Measurements from ENCODE around the gene OR10A3.

The OR10A3 gene

GRCh38 chr11:7936615-7937014, 4.9 kb downstream of the OR10A3 start:
- DNase-seq (ENCODE audit: low spot score), result no peak

- DNase-seq (ENCODE audit: low spot score), result no peak
Measured at GRCh38 chr11:7931168-7931567, 10.3 kb downstream of the OR10A3 start, which contains the start of gene OR10A6. Gene OR10A6, minus strand, starts transcription at chr11:7931268. Its CDS starts 2,606 bp downstream, at chr11:7928662.

DNA sequence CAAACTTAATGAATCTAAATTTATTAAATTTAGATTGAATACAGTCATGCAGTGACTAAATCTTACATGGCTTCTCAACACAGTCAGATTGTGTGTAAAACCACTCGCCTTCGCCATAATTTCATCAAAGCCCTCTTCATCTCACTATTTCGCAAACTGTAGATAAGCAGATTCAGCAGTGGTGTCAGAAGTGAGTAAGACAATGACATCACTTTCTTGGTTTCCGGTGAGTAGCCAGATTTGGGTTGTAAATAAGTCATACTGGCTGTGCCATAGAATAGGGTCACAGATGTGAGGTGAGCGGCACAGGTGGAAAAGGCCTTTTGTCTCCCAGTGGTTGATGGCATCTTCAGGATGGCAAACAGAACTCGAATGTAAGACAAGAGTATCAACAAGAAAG, 13.9 kb downstream of the OR10A3 start:
- DNase-seq (ENCODE audit: low spot score), result no peak

DNA sequence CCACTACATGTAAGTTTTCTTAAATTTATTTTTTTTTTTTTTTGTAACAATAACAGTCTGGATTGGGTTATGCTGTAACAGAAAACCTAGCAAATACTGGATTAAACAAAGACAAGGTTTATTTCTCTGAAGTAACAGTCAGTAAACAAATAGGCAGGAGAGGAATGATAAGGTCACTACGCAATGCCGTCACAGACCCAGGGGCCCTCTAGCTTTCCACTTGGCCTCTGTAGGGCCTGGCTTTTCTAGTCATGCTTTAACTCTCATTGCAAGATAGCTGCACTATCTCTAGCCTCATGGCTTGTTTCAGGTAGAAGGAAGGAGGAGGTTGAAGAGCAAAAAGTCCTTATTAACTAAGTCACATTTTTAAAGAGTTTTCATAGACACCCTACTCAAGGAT, 17.0 kb downstream of the OR10A3 start:
- no peak for DNase-seq (ENCODE audit: low spot score)

GRCh38 chr11:7918141-7918540, 23.4 kb downstream of the OR10A3 start:
- no peak for DNase-seq (ENCODE audit: low spot score)

DNA sequence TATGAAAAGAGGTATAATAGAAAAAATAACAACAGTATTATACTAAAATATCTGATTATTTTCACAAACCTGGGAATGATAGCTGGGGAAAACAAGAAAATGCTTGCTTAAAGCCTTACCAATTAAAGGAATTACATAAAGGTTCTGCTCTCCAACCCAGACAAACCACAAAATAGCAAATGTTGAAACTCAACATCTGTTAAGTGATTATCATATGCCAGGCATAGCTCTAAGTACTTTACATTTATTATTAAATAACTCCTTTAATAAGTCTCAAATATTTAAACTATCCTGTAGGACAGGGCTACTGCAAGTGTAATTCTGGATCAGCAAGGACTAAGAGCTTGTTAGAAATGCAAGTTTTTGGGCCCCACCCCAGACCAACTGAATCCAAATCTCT, 30.5 kb downstream of the OR10A3 start:
- no peak for DNase-seq (ENCODE audit: low spot score)

DNA sequence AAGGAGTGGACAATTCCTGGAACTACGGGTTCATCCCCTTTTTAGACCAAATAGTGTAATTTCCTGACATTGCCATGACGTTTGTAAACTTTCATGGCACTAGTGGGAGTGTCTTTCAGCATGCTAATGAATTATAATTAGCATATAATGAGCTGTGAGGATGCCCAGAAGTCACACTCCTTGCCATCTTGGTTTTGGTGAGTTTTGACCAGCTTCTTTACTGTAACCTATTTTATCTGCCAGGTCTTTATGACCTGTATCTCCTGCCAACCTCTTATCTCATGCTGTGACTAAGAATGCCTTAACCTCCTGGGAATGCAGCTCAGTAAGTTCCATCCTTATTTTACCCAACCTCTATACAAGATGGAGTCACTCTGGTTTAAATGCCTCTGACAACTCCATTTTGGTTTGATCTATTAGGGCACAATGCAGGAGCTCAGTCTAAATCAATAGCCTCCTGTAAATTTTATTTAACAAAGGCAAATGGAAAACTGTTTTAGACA, 31.2 kb downstream of the OR10A3 start:
- no peak for DNase-seq (ENCODE audit: low spot score)

DNA sequence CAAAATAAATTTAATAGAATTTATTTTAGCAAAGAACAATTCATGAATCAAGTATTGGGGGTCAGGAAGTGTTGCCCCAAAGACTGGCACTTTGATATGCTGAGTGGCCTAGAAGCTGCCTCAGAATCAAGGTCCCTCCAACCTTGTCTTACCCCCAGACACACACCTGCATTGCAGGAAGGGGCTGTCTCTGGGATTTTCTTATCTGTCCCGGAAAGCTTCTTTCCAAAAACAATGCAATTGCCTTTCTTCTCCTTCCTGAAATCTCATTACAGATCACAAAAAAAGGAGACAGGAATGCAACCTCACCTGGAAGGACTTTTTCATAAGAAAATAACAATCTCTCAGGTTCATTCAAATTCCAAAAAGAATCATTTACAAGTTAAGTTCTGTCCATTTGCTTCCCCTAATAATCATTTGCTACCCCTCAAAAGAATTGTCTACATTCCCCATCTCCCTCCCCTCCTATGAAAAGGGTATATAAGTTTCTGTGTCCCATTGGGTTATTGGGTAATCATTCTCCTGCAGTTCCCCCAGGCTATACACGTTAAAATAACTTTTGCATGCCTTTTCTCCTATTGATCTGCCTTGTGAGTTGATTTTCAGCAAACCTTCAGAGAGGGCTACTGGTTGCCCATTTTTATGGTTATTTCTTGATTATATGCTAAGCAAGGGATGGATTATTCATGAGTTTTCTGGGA, 31.8 kb downstream of the OR10A3 start:
- DNase-seq (ENCODE audit: low spot score), result no peak

GRCh38 chr11:7907121-7907520, 34.4 kb downstream of the OR10A3 start:
- no peak for DNase-seq (ENCODE audit: low spot score)

GRCh38 chr11:7906481-7906880, 35.0 kb downstream of the OR10A3 start:
- DNase-seq (ENCODE audit: low spot score), result no peak

DNA sequence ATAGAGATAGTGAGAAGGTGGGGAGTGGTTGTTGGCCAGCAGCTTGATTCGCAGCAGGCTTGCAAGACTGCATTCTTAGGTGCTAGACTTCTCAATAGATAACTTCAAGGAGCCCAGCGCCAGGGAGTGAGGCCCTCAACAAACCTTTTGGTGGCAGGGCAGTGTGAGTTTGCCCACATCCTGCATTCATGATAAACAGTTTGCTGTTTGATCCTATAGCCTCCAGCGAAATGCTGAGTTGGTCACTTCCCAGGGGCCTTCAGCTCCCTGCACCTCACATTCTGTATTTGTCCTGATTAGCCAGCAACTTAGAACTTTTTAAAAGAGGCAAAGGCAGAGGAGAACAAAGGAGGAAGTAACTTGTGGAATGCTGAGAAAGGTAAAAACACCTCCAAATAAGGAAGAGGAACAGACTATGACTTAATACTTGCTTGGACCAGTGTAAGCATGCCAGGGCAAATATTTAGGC, 35.5 kb downstream of the OR10A3 start:
- DNase-seq (ENCODE audit: low spot score), result no peak

- no peak for DNase-seq (ENCODE audit: low spot score)
Measured at GRCh38 chr11:7905549-7905948, 36.0 kb downstream of the OR10A3 start.

GRCh38 chr11:7904917-7905316, 36.6 kb downstream of the OR10A3 start:
- DNase-seq (ENCODE audit: low spot score), result no peak

- DNase-seq (ENCODE audit: low spot score), result no peak
Measured at GRCh38 chr11:7903940-7904339, 37.6 kb downstream of the OR10A3 start.

- DNase-seq (ENCODE audit: low spot score), result no peak
Measured at GRCh38 chr11:7901319-7901854, 40.1 kb downstream of the OR10A3 start.

DNA sequence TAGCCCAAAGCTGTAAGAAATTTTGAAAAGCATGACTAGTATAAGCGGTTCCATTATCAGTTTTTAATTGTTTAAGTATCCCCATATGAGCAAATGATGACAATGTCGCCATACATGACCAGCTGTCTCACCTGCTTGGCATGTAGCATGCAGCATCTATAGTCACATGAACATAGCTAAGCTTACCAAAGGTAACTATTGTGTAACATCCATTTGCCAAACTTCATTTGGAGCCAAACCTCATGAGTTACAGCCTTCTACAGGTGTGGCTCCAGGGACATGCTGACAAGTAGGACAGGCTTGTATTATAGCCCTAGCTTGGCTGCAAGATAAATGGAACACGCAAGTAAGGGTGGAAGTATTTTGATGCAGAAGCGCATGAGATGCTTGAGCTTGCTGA, 40.8 kb downstream of the OR10A3 start:
- no peak for DNase-seq (ENCODE audit: low spot score)

GRCh38 chr11:7899418-7899817, 42.1 kb downstream of the OR10A3 start:
- no peak for DNase-seq (ENCODE audit: low spot score)

GRCh38 chr11:7898666-7899283, 42.7 kb downstream of the OR10A3 start:
- DNase-seq (ENCODE audit: low spot score), result no peak

DNA sequence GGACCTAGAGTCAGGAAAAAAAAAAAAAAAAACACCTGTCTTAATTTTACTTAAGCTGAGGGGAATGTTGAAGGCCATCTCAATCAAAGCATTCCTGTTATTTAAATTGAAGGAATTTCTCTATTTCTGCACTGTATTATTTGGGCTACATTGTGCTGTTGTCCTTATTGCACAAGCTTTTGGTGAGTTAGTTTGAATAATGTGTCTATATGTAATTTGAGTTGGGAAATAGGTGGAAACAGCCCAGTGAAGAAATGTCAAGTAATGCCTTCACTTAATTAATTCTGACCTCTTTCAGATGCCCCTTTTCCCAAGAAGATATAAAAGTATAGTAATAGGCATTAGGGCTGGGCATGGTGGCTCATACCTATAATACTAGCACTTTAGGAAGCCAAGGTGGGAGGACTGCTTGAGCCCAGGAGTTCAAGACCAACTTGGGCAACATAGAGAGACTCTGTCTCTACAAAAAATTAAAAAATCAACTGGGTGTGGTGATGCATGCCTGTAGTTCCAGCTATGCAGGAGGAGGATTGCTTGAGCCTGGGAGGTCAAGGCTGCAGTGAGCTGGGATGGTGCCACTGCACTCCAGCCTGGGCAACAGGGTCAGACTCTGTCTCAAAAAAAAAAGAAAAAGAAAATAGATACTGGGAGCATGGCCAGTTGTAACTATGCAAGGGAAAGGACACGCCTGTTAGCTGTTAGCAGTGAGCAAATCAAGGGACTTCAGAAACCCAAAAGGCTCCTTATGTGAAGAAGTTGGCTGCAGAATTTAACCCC, 45.3 kb downstream of the OR10A3 start:
- no peak for DNase-seq (ENCODE audit: low spot score)

DNA sequence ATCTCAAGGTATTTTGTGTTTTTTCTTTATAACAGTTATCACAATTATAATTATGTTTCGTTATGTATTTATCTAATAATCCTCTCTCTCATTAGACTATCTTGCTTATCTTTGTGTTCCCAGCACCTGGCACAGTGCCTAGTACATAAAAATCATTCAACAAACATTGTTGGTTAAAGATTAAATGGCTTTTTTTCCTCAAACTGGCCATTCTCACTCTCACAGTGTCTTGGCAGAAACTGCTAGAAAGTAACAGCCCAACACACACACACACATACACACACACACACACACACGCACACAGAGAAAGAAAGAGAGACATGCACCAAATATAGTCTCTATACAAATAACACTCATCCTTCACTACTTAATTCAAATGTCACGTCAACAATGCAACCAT, 47.3 kb downstream of the OR10A3 start:
- DNase-seq (ENCODE audit: low spot score), result no peak

GRCh38 chr11:7893796-7894195, 47.7 kb downstream of the OR10A3 start:
- DNase-seq (ENCODE audit: low spot score), result no peak

- DNase-seq (ENCODE audit: low spot score), result peak; percentile 59
Measured at GRCh38 chr11:7892840-7893254, 48.7 kb downstream of the OR10A3 start.

Data from iPS-NIHi11 (cell line).